Chondrocyte (in vitro differentiated cells): ENCODE results near the gene NUP62. TPM values are rescaled to one million over a fixed set of nuclear protein-coding genes. Genes with fewer than 3 reads are reported as not detected.

Experiments
- DNase-seq: peaks from one replicate; pipeline ENCODE4 v3.0.0; 2021; ENCODE audit warnings: mixed read lengths, low spot score
- H3K27ac Mint-ChIP-seq: one replicate; pipeline ENCODE4 v1.8.0; 2021; ENCODE audit warnings: mild to moderate bottlenecking, moderate library complexity, mixed read lengths; ENCODE audit not compliant: unreplicated experiment
- H3K27me3 Mint-ChIP-seq: 2 replicates; pipeline ENCODE4 v1.8.0; 2021; ENCODE audit warnings: low read depth, mixed read lengths
- H3K36me3 Mint-ChIP-seq: 2 replicates; pipeline ENCODE4 v1.8.0; 2021; ENCODE audit warnings: low read depth, mixed read lengths
- H3K4me1 Mint-ChIP-seq: 2 replicates; pipeline ENCODE4 v1.8.0; 2021; ENCODE audit warnings: low read depth, mild to moderate bottlenecking, mixed read lengths
- H3K4me3 Mint-ChIP-seq: one replicate; pipeline ENCODE4 v1.8.0; 2021; ENCODE audit warnings: mild to moderate bottlenecking, moderate library complexity, mixed read lengths; ENCODE audit not compliant: unreplicated experiment
- H3K9me3 Mint-ChIP-seq: 2 replicates; pipeline ENCODE4 v1.8.0; 2021; ENCODE audit warnings: low read depth, mixed read lengths
- CTCF ChIP-seq: fragments of 200-600 bp; sonication (generic); IDR thresholded peaks from 2 replicates; pipeline ENCODE4 v1.5.0; 2021; ENCODE audit warnings: antibody characterized with exemption, mild to moderate bottlenecking, moderate library complexity
- total RNA-seq: library from RNA; stranded (reverse); gene quantifications from 3 replicates; pipeline ENCODE4 v1.2.1, GENCODE V29; 2021

Gene NUP62
- total RNA-seq, 1 donor from 2014 or later, result 44.7 TPM

GRCh38 chr19:49888510-49888824 is 40.8 kb downstream of the NUP62 start:
- Mint-ChIP-seq H3K4me1 (peaks cover 2% of the 10 kb centered on the region), H3K27ac (no peak overlapping the region), H3K4me3 (no peak overlapping the region), H3K36me3 (peaks cover 15% of the 10 kb centered on the region), H3K9me3 (no peaks in the 10 kb centered on the region), H3K27me3 (peaks cover 10% of the 10 kb centered on the region)
- DNase-seq, result peak; percentile 64
- TF ChIP-seq CTCF, result no peak

GRCh38 chr19:49887665-49888509 is 41.4 kb downstream of the NUP62 start:
- Mint-ChIP-seq H3K27me3 (peaks cover 9% of the 10 kb centered on the region), H3K9me3 (no peaks in the 10 kb centered on the region), H3K4me3 (no peak overlapping the region), H3K36me3 (peaks cover 19% of the 10 kb centered on the region), H3K4me1 (peaks cover 2% of the 10 kb centered on the region), H3K27ac (no peak overlapping the region)
- no peak for TF ChIP-seq CTCF
- peak; percentile 77 for DNase-seq

- Mint-ChIP-seq H3K36me3 (peaks cover 22% of the 10 kb centered on the region), H3K27me3 (peaks cover 2% of the 10 kb centered on the region), H3K4me3 (no peak overlapping the region), H3K27ac (no peak overlapping the region), H3K9me3 (no peaks in the 10 kb centered on the region), H3K4me1 (peaks cover 2% of the 10 kb centered on the region)
- TF ChIP-seq CTCF, result no peak
- peak; percentile 89 for DNase-seq
Measured at GRCh38 chr19:49887037-49887664, 42.2 kb downstream of the NUP62 start.

GRCh38 chr19:49884760-49885159 is 44.5 kb downstream of the NUP62 start:
- H3K27ac Mint-ChIP-seq, result no peak overlapping the region
- peaks cover 29% of the 10 kb centered on the region for H3K36me3 Mint-ChIP-seq

More at GRCh38 chr19:49884760-49885159, 44.5 kb downstream of the NUP62 start:
- Mint-ChIP-seq H3K9me3 (no peaks in the 10 kb centered on the region), H3K27me3 (no peaks in the 10 kb centered on the region), H3K4me3 (no peak overlapping the region), H3K4me1 (no peaks in the 10 kb centered on the region)
- no peak for DNase-seq
- no peak for TF ChIP-seq CTCF
